Stimulated activated memory B cell treated with anti-CD40 and anti-IgM and Interleukin-4, amounts not matched to agents 10 μg/mL and 1 μg/mL and 100 μg/mL, for 72 hours (primary cell): ENCODE results near the gene PLCG1.

Experiments
- ATAC-seq: fragments of 150-1000 bp; cut with Tn5 transposase; 2 replicates; pipeline ENCODE4 v1.10.0; 2021
- H3K27ac Mint-ChIP-seq: one replicate; pipeline ENCODE4 v1.8.0; 2022; ENCODE audit warnings: mild to moderate bottlenecking, mixed read lengths
- H3K27me3 Mint-ChIP-seq: one replicate; pipeline ENCODE4 v1.8.0; 2022; ENCODE audit warnings: mixed read lengths
- H3K36me3 Mint-ChIP-seq: one replicate; pipeline ENCODE4 v1.8.0; 2022; ENCODE audit warnings: mixed read lengths
- H3K4me1 Mint-ChIP-seq: one replicate; pipeline ENCODE4 v1.8.0; 2022; ENCODE audit warnings: mixed read lengths
- H3K4me3 Mint-ChIP-seq: one replicate; pipeline ENCODE4 v1.8.0; 2022; ENCODE audit warnings: mild to moderate bottlenecking, moderate library complexity, mixed read lengths
- H3K9me3 Mint-ChIP-seq: one replicate; pipeline ENCODE4 v1.8.0; 2022; ENCODE audit warnings: mixed read lengths

Gene PLCG1

DNA sequence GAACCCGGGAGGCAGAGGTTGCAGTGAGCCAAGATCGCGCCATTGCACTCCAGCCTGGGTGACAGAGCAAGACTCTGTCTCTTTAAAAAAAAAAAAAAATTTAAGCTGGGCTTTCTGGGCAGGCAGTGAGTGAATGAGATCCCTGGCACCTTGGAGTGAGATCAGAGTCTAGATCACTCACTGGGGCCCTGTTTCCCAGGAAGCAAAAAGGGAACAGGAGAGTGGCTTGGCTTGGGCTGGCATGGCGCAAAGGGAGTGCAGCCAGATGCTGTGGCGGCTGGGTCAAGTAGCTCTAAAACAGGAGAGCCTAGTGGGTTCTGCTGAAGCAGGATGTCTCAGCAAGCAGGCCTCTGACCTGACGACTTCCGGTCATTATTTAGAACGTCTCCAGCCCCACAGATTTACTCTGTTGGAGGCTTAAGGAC, 10.4 kb downstream of the PLCG1 start:
- Mint-ChIP-seq H3K27ac (no peak overlapping the region), H3K4me3 (no peak overlapping the region), H3K27me3 (no peaks in the 10 kb centered on the region), H3K4me1 (peaks cover 60% of the 10 kb centered on the region), H3K9me3 (no peaks in the 10 kb centered on the region), H3K36me3 (peaks cover 12% of the 10 kb centered on the region)
- ATAC-seq = no peak

DNA sequence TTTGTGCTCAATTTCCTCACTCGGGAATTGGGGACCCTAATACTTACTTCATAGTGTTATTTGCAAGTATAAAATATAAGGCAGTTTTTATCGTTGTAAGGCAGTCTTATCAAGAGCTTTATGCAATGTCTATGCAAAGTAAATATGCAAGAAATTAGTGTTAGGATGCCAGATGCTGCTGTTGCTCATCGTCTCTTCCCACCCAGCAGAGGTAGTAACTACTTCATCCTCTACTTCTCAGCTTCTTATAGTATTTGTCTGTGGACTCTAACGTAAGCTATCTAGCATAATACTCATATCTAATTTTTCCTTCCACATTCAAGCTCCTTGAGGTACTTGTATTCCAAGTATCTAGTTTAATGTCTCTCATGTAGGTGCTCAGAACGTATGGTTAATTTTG, 11.6 kb downstream of the PLCG1 start:
- no peaks in the 10 kb centered on the region for H3K27me3 Mint-ChIP-seq
- no peaks in the 10 kb centered on the region for H3K9me3 Mint-ChIP-seq
- no peak overlapping the region for H3K4me3 Mint-ChIP-seq
- H3K4me1 Mint-ChIP-seq = peaks cover 57% of the 10 kb centered on the region
- H3K36me3 Mint-ChIP-seq = peaks cover 12% of the 10 kb centered on the region
- no peak overlapping the region for H3K27ac Mint-ChIP-seq
- no peak for ATAC-seq

DNA sequence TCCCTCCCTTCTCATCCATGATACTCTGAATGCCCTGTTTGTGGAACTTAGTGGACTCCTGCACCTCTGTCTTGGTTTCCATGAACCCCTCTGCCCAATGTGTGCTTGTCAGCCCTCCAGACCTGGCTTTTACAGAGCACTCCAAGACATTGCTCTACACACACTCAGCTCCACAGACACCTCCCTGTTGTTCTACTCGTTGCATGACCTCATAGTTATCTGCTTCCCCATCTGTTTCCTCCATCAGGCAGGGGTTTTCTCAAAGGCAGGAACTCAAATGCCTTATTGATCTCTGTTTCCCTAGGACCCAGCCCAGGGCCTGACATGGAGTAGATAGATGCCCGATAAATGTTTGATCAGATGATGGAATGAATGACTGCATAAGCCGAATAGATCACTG, 13.3 kb downstream of the PLCG1 start:
- no peak overlapping the region for H3K4me3 Mint-ChIP-seq

DNA sequence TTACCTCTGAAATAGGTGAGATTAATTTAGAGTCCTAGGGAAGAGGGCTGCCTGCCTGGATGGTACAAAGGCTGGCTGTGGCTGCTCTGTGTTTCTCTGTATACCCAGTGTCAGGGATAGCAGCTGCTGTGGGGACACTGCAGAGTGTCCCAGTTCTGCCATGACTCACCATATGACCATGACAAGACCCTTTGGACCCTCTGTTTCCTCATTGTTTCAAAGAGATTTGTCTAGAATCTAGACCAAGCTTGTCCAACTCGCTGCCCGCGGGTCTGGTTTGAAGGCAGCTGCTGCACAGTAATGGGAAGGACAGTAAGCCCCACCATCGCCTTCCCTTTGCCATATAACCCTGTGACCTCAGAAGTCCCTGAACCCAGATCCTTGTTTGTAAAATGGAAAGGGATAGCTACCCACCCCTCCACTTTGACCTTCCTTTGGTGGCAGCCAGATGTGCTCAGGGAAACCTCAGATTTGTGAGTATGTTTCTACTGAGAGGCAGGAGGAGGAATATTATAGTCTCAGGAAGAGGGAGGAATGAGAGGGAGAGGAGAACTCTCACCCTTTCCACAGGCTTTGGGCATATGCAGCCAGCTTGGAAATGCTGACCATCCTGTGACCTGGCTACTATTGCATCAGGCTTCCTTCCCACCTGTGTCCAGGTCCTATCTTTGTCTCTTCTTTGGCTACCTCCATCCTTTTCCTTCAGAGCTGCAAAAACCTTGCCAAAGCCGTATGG, 14.0 kb downstream of the PLCG1 start:
- Mint-ChIP-seq H3K9me3 (no peaks in the 10 kb centered on the region), H3K27me3 (no peaks in the 10 kb centered on the region), H3K36me3 (peaks cover 10% of the 10 kb centered on the region), H3K4me3 (no peak overlapping the region), H3K27ac (no peak overlapping the region), H3K4me1 (peaks cover 57% of the 10 kb centered on the region)
- no peak for ATAC-seq

More for the DNA sequence above, 13.3 kb downstream of the PLCG1 start:
- peaks cover 60% of the 10 kb centered on the region for H3K4me1 Mint-ChIP-seq
- no peaks in the 10 kb centered on the region for H3K9me3 Mint-ChIP-seq
- ATAC-seq = no peak
- H3K27ac Mint-ChIP-seq = no peak overlapping the region
- no peaks in the 10 kb centered on the region for H3K27me3 Mint-ChIP-seq
- peaks cover 12% of the 10 kb centered on the region for H3K36me3 Mint-ChIP-seq

DNA sequence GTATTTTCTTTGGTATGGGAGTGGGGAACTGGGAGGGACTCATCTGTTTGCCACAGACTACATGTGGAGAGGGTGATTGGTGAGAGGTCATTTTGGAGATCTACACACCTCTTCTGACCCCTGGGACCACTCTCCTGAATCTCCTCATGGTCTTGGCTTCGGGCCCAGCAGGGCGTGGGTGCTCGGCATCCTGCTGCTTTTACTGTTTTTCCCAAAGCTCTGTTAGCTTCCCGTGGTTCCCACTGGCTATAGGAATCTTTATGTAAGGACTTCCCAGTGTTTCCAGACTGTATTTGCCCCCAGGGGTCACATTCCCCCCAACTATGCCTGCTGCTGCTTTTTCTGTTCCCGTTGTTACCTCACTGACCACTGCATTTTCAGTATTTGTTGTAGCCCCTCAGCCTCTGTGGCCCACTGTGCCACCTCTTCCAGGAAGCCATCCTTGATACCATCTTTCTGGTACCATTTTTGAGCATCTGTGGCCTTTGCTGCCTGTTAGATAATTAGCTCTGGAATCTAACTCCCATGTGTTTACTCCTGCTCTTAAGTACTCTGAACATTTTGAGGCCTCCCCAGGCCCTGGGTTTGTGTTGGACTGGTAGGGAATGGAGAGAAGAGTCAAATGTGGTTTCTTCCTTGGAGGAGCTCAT, 14.9 kb downstream of the PLCG1 start:
- H3K9me3 Mint-ChIP-seq = no peaks in the 10 kb centered on the region
- H3K4me3 Mint-ChIP-seq = no peak overlapping the region
- no peak for ATAC-seq
- no peaks in the 10 kb centered on the region for H3K27me3 Mint-ChIP-seq
- H3K27ac Mint-ChIP-seq = peak overlapping the region; percentile 47
- peaks cover 6% of the 10 kb centered on the region for H3K36me3 Mint-ChIP-seq
- H3K4me1 Mint-ChIP-seq = peaks cover 57% of the 10 kb centered on the region

DNA sequence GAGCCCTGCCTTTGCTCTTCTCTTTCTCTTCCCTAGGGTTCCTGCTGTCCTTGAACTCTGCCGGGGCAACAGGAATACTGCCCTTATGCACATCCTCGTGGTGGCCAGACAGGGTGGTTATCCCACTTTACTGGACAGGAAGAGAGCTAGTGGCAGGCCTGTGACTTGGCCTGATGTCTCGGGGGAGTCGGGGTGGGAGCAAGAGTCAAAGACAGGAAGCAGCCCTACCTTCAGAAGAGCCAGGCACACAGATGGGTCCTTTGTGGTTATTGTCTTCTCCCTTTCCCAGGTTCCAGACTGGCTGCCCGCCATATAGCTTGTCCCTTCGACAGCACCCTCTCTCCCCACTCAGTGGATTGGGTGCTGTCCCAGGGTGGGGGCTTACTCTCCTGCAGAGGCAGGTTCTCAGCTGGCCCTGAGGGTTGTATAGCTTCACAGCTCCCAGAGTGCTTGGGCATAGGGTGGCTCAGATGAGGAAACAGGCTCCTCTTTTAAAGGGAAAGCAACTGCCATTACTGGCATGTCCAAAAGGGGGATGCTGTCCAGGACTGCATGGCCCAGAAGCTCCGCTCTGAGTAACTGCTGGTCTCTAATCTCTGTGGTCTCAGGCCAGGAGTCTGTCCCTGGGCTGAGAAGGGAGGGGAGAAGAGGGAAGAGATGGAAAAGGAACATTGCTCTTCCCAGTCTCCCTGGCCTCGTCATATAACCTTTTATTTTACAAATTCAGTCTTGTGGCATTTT, 17.3 kb downstream of the PLCG1 start:
- no peak overlapping the region for H3K4me3 Mint-ChIP-seq

DNA sequence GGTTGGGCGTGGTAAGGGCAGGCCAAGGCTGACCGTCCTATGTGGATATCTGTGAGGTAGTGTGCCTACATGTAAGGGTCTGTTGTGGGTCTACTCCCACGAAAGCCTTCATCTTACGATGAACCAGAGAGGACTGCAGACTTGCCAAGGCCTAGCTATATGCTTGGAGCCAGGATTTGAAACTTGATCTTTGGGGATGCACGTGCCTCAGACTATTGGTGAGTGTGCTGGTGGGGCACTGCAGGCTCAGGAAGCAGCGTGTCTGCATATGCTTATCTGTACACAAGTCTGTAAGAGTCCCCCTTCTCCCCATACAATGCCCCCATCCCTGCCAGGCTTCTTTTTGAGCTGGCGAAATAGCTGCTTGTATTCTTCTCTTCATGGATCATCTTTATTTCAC, 17.9 kb downstream of the PLCG1 start:
- Mint-ChIP-seq H3K4me3 (no peak overlapping the region), H3K36me3 (peaks cover 10% of the 10 kb centered on the region), H3K9me3 (no peaks in the 10 kb centered on the region), H3K4me1 (peaks cover 74% of the 10 kb centered on the region), H3K27ac (peak overlapping the region; percentile 48), H3K27me3 (no peaks in the 10 kb centered on the region)
- no peak for ATAC-seq

More for the DNA sequence above, 17.3 kb downstream of the PLCG1 start:
- H3K36me3 Mint-ChIP-seq = peaks cover 4% of the 10 kb centered on the region
- no peaks in the 10 kb centered on the region for H3K27me3 Mint-ChIP-seq
- no peaks in the 10 kb centered on the region for H3K9me3 Mint-ChIP-seq
- ATAC-seq = no peak
- peaks cover 71% of the 10 kb centered on the region for H3K4me1 Mint-ChIP-seq
- peak overlapping the region; percentile 48 for H3K27ac Mint-ChIP-seq

DNA sequence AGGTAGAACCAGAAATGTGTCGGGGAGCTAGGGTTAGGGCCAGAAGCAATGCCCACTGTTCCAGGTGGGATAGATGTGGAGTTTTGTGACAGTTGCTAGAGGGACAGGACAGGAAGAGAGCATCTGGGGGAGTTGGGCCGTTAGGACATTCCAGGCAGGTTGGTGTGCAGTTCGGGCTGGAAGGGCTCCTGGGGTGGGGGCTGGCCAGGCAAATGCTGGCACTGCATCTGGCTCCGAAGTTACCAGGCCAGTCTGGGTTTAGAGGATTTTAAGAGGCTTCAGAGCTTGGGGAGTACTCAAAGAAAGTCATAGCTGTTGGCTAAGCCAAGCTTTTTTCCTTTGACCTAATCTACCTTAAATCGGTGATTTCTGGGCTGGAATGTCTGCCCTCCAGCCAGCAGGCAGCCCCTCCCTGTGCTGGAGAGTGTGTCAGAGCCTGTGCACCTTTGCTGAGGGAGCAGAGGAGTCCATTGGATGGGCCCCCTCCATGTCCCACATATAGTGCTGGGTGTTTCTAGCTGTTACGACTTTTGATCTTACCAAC, 20.8 kb downstream of the PLCG1 start:
- no peaks in the 10 kb centered on the region for H3K9me3 Mint-ChIP-seq
- ATAC-seq = no peak

DNA sequence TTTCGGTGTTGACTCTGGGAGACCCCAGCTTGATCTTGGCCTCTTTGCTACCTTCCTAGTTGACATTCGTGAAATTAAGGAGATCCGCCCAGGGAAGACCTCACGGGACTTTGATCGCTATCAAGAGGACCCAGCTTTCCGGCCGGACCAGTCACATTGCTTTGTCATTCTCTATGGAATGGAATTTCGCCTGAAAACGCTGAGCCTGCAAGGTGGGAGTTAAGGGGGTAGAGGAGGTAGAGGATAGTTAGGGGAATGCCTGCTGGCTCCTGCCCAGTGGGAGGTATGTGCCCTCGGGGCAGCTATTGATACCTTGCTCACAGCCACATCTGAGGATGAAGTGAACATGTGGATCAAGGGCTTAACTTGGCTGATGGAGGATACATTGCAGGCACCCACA, 22.2 kb downstream of the PLCG1 start:
- Mint-ChIP-seq H3K9me3 (no peaks in the 10 kb centered on the region), H3K27me3 (no peaks in the 10 kb centered on the region), H3K4me3 (no peak overlapping the region), H3K27ac (peak overlapping the region; percentile 89), H3K36me3 (peaks cover 48% of the 10 kb centered on the region), H3K4me1 (peaks cover 56% of the 10 kb centered on the region)
- no peak for ATAC-seq

More for the DNA sequence above, 20.8 kb downstream of the PLCG1 start:
- Mint-ChIP-seq H3K27ac (peak overlapping the region; percentile 89), H3K4me1 (peaks cover 64% of the 10 kb centered on the region), H3K27me3 (no peaks in the 10 kb centered on the region), H3K4me3 (no peak overlapping the region), H3K36me3 (peaks cover 34% of the 10 kb centered on the region)

DNA sequence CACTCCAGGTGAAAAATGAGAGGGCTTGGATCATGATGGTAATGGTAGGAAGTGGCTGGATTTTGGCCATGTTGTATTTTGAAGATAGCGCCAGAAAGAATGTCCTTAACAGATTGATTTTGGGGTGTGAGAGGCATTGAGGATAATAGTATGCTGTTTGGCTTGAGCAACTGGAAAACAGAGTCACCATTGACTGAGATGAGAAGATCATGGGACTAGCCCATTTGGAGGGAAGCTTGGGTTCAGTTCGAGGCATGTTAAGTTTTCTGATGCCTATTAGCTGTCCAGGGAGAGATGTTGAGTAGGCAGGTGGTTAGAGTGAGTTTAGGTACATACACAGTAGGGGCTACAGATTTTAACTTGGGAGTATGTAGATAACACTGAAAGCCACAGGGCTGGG, 23.3 kb downstream of the PLCG1 start:
- Mint-ChIP-seq H3K4me3 (no peak overlapping the region), H3K36me3 (peaks cover 57% of the 10 kb centered on the region), H3K4me1 (peaks cover 48% of the 10 kb centered on the region), H3K9me3 (no peaks in the 10 kb centered on the region), H3K27me3 (no peaks in the 10 kb centered on the region), H3K27ac (peak overlapping the region; percentile 89)
- no peak for ATAC-seq

DNA sequence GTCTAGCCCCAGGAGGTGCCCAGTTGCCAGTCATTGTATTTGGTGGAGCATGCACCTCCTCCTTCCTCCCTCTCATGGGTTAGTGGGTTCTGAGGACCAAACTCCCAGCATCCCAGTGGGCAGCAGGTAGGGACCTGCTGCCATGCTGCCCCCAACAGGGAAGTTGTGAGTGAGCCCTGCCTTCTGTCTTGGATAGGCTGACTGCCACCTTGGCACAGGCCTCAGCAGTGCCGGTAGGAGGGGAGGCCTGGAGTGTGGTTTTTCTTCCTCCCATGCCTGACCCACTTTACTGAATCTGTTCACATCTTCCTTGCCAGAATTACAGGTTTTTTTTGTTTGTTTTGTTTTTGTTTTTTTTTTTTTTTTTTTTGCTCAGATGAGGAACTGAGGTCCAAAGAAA, 24.5 kb downstream of the PLCG1 start:
- H3K4me1 Mint-ChIP-seq = peaks cover 42% of the 10 kb centered on the region
- ATAC-seq = no peak
- H3K36me3 Mint-ChIP-seq = peaks cover 69% of the 10 kb centered on the region
- H3K27me3 Mint-ChIP-seq = no peaks in the 10 kb centered on the region
- no peak overlapping the region for H3K4me3 Mint-ChIP-seq
- no peak overlapping the region for H3K27ac Mint-ChIP-seq
- no peaks in the 10 kb centered on the region for H3K9me3 Mint-ChIP-seq

DNA sequence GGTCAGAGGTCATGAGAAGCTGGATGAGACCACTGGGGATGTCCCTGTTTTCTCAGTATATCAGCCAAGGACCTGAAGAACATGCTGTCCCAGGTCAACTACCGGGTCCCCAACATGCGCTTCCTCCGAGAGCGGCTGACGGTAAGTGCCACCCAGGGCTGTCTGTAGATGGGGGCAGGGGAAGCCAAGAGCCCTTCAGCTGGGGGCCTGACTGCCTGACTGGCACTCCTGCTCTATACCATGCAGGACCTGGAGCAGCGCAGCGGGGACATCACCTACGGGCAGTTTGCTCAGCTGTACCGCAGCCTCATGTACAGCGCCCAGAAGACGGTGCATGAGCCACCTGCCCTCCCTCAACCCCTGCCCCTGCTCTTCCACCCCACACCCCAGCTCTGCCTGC, 25.1 kb downstream of the PLCG1 start:
- Mint-ChIP-seq H3K36me3 (peaks cover 74% of the 10 kb centered on the region), H3K9me3 (no peaks in the 10 kb centered on the region), H3K4me3 (no peak overlapping the region), H3K27ac (no peak overlapping the region), H3K4me1 (peaks cover 42% of the 10 kb centered on the region), H3K27me3 (no peaks in the 10 kb centered on the region)
- no peak for ATAC-seq

DNA sequence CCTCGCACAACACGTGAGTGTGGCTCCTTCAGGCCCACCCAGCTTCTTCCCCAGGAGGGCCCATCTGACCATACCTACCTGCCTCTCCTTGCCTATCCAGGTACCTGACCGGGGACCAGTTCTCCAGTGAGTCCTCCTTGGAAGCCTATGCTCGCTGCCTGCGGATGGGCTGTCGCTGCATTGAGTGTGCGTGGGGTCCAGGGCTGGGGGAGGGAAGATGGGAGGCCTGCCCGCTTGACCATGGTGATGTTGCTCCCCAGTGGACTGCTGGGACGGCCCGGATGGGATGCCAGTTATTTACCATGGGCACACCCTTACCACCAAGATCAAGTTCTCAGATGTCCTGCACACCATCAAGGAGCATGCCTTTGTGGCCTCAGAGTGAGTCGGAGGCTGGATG, 26.5 kb downstream of the PLCG1 start:
- H3K27ac Mint-ChIP-seq = no peak overlapping the region
- no peak for ATAC-seq
- H3K9me3 Mint-ChIP-seq = no peaks in the 10 kb centered on the region
- peaks cover 76% of the 10 kb centered on the region for H3K36me3 Mint-ChIP-seq
- no peaks in the 10 kb centered on the region for H3K27me3 Mint-ChIP-seq
- H3K4me1 Mint-ChIP-seq = peaks cover 36% of the 10 kb centered on the region
- H3K4me3 Mint-ChIP-seq = no peak overlapping the region

DNA sequence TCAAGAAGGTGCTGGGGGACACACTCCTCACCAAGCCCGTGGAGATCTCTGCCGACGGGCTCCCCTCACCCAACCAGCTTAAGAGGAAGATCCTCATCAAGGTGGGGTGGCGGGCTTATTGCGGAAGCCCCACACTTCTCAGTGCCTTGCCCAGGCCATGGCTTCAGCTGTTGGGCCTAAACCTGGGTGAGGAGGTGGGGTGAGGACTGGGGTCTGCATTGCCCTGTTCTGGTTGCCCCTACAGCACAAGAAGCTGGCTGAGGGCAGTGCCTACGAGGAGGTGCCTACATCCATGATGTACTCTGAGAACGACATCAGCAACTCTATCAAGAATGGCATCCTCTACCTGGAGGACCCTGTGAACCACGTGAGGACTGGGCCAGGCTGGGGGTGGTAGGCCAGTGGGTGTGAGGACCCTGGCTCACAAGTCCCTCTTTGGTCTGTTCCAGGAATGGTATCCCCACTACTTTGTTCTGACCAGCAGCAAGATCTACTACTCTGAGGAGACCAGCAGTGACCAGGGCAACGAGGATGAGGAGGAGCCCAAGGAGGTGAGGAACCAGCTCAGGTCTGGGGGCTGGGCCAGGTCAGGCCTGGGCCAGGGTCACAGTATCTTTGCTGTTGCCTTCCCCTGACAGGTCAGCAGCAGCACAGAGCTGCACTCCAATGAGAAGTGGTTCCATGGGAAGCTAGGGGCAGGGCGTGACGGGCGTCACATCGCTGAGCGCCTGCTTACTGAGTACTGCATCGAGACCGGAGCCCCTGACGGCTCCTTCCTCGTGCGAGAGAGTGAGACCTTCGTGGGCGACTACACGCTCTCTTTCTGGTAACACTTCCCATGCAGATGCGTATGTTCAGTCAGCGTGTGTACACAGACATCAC, 27.9 kb downstream of the PLCG1 start:
- no peak overlapping the region for H3K4me3 Mint-ChIP-seq
- no peaks in the 10 kb centered on the region for H3K9me3 Mint-ChIP-seq
- H3K27me3 Mint-ChIP-seq = no peaks in the 10 kb centered on the region
- H3K36me3 Mint-ChIP-seq = peaks cover 78% of the 10 kb centered on the region
- H3K27ac Mint-ChIP-seq = no peak overlapping the region
- ATAC-seq = no peak
- H3K4me1 Mint-ChIP-seq = peaks cover 23% of the 10 kb centered on the region
